NCI-H524 (cell line): ENCODE results near the gene C4orf50.

Experiments
- DNase-seq, 2 experiments: peaks; one replicate each; lab custom pipeline; 2025; lab: John Stamatoyannopoulos, UW

Gene C4orf50

GRCh38 chr4:6043843-6044242 lies 25.6 kb upstream of the C4orf50 start:
- no peak for DNase-seq

GRCh38 chr4:6043188-6043587 lies 25.0 kb upstream of the C4orf50 start:
- DNase-seq: no peak

GRCh38 chr4:6042293-6043063 lies 24.2 kb upstream of the C4orf50 start:
- DNase-seq: no peak

- DNase-seq: no peak
Observed at GRCh38 chr4:6041800-6042199, 23.6 kb upstream of the C4orf50 start.

GRCh38 chr4:6038711-6039110 lies 20.5 kb upstream of the C4orf50 start:
- no peak for DNase-seq

- DNase-seq: no peak
Observed at GRCh38 chr4:6035786-6036185, 17.6 kb upstream of the C4orf50 start.

GRCh38 chr4:6033381-6033780 lies 15.2 kb upstream of the C4orf50 start:
- DNase-seq: no peak

GRCh38 chr4:6032249-6033244 lies 14.3 kb upstream of the C4orf50 start:
- no peak for DNase-seq

GRCh38 chr4:6031846-6032245 lies 13.6 kb upstream of the C4orf50 start:
- no peak for DNase-seq

- DNase-seq: no peak
Observed at GRCh38 chr4:6030679-6031078, 12.4 kb upstream of the C4orf50 start.

GRCh38 chr4:6029254-6029653 lies 11.0 kb upstream of the C4orf50 start:
- DNase-seq: no peak

- no peak for DNase-seq
Observed at GRCh38 chr4:6028168-6028567, 9.9 kb upstream of the C4orf50 start.

- no peak for DNase-seq
Observed at GRCh38 chr4:6027392-6027791, 9.2 kb upstream of the C4orf50 start.

GRCh38 chr4:6024313-6024960 lies 6.2 kb upstream of the C4orf50 start:
- no peak for DNase-seq

- DNase-seq: no peak
Observed at GRCh38 chr4:6023731-6024130, 5.5 kb upstream of the C4orf50 start.

GRCh38 chr4:6022607-6023288 lies 4.5 kb upstream of the C4orf50 start:
- no peak for DNase-seq

- DNase-seq: peak in 1 of 2 experiments; percentile 10
Observed at GRCh38 chr4:6021831-6022606, 3.8 kb upstream of the C4orf50 start.

GRCh38 chr4:6020613-6021012 lies 2.4 kb upstream of the C4orf50 start:
- no peak for DNase-seq

- peak; percentile 39 to 60 for DNase-seq
Observed at GRCh38 chr4:6019316-6020263, 1.4 kb upstream of the C4orf50 start.

- DNase-seq: no peak
Observed at GRCh38 chr4:6017800-6018199, 431 bp downstream of the C4orf50 start.
